ENCODE results near the gene EYS.

Gene EYS

GRCh38 chr6:64831680-64832079 is 875.3 kb downstream of the EYS start:
- Mint-ChIP-seq H3K4me3 (no peak overlapping the region), H3K4me1 (no peaks in the 10 kb centered on the region), H3K27ac (no peak overlapping the region), H3K36me3 (ENCODE audit: low read depth) (no peaks in the 10 kb centered on the region), H3K9me3 (no peaks in the 10 kb centered on the region), H3K27me3 (ENCODE audit: low read depth) (no peaks in the 10 kb centered on the region)
- no peak for TF ChIP-seq CTCF (IDR thresholded peaks at IDR 0.05; ENCODE audit: unreplicated experiment in 3 of 3)

GRCh38 chr6:64817525-64817924 is 889.5 kb downstream of the EYS start:
- no peak overlapping the region for H3K4me3 Mint-ChIP-seq
- TF ChIP-seq CTCF (IDR thresholded peaks at IDR 0.05; ENCODE audit: unreplicated experiment in 3 of 3), result no peak
- no peaks in the 10 kb centered on the region for H3K27me3 Mint-ChIP-seq (ENCODE audit: low read depth)
- H3K27ac Mint-ChIP-seq, result no peak overlapping the region
- H3K9me3 Mint-ChIP-seq, result no peaks in the 10 kb centered on the region
- H3K4me1 Mint-ChIP-seq, result no peaks in the 10 kb centered on the region
- H3K36me3 Mint-ChIP-seq (ENCODE audit: low read depth), result no peaks in the 10 kb centered on the region

- Mint-ChIP-seq H3K9me3 (no peaks in the 10 kb centered on the region), H3K4me3 (no peak overlapping the region), H3K4me1 (no peaks in the 10 kb centered on the region), H3K27me3 (ENCODE audit: low read depth) (no peaks in the 10 kb centered on the region), H3K36me3 (ENCODE audit: low read depth) (no peaks in the 10 kb centered on the region), H3K27ac (no peak overlapping the region)
- TF ChIP-seq CTCF (IDR thresholded peaks at IDR 0.05; ENCODE audit: unreplicated experiment in 3 of 3), result no peak
Measured at GRCh38 chr6:64815718-64816117, 891.3 kb downstream of the EYS start.

GRCh38 chr6:64812138-64812537 is 894.9 kb downstream of the EYS start:
- no peak overlapping the region for H3K27ac Mint-ChIP-seq

GRCh38 chr6:64811119-64811518 is 895.9 kb downstream of the EYS start:
- Mint-ChIP-seq H3K4me1 (no peaks in the 10 kb centered on the region), H3K36me3 (ENCODE audit: low read depth) (no peaks in the 10 kb centered on the region), H3K9me3 (no peaks in the 10 kb centered on the region), H3K27ac (no peak overlapping the region), H3K27me3 (ENCODE audit: low read depth) (no peaks in the 10 kb centered on the region), H3K4me3 (no peak overlapping the region)
- no peak for TF ChIP-seq CTCF (IDR thresholded peaks at IDR 0.05; ENCODE audit: unreplicated experiment in 3 of 3)

More at GRCh38 chr6:64812138-64812537, 894.9 kb downstream of the EYS start:
- H3K4me3 Mint-ChIP-seq, result no peak overlapping the region
- H3K27me3 Mint-ChIP-seq (ENCODE audit: low read depth), result no peaks in the 10 kb centered on the region
- no peaks in the 10 kb centered on the region for H3K9me3 Mint-ChIP-seq
- H3K4me1 Mint-ChIP-seq, result no peaks in the 10 kb centered on the region
- no peaks in the 10 kb centered on the region for H3K36me3 Mint-ChIP-seq (ENCODE audit: low read depth)
- no peak for TF ChIP-seq CTCF (IDR thresholded peaks at IDR 0.05; ENCODE audit: unreplicated experiment in 3 of 3)

GRCh38 chr6:64807785-64808184 is 899.2 kb downstream of the EYS start:
- H3K27ac Mint-ChIP-seq, result no peak overlapping the region
- H3K4me3 Mint-ChIP-seq, result no peak overlapping the region
- no peaks in the 10 kb centered on the region for H3K36me3 Mint-ChIP-seq (ENCODE audit: low read depth)
- no peaks in the 10 kb centered on the region for H3K27me3 Mint-ChIP-seq (ENCODE audit: low read depth)
- no peaks in the 10 kb centered on the region for H3K4me1 Mint-ChIP-seq
- H3K9me3 Mint-ChIP-seq, result no peaks in the 10 kb centered on the region
- TF ChIP-seq CTCF (IDR thresholded peaks at IDR 0.05; ENCODE audit: unreplicated experiment in 3 of 3), result no peak

All from nephron (organoid).